ENCODE data around the gene SAFB.
"Not testable (repeated sequence)": the region's sequence is repeated elsewhere in the genome, so short reads cannot be mapped to it uniquely, and the experiment has no call there.

Gene SAFB

DNA sequence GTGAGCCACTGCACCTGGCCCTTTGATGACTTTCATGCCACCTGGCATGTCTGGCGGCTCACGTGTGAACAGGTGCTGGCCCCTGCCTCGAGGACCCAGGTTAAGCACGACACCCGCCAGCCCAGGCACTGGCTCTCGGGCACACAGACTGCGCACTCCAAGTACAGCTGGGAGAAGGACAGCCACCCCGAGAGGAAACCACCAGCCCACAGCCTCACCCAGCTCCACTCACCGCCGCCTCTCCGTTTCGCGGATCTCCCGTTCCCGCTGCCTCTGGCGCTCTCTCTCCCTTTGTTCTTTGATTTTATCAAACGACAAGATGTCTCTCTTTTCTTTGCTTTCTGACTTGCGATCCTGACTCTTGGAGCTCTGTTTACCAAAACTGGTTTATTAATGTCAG, 27.8 kb upstream of the SAFB start:
- DNase-seq (ENCODE audit: low spot score) = no peak

GRCh38 chr19:5595745-5596144, 27.1 kb upstream of the SAFB start:
- no peak for DNase-seq (ENCODE audit: low spot score)

- DNase-seq (ENCODE audit: low spot score) = no peak
Measured at GRCh38 chr19:5600797-5601196, 22.1 kb upstream of the SAFB start.

- DNase-seq (ENCODE audit: low spot score) = no peak
Measured at GRCh38 chr19:5603626-5604025, 19.3 kb upstream of the SAFB start.

DNA sequence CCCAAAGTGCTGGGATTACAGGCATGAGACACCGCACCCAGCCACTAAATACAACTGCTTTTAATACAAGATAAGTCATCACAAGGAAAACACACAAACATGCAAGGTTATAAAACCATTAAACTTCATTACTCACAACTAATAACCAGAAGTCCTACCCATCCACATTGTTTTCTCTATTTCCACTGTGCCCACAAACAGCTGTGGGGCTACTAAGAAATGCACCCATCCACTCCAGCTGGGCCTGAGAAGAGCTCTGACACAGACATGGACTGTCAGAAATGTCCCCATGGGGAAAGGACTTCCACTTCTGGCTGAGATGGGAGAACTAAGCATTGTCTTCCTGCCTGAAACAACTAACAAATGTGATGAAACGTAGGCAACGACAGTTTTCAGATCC, 17.5 kb upstream of the SAFB start:
- no peak for DNase-seq (ENCODE audit: low spot score)

DNA sequence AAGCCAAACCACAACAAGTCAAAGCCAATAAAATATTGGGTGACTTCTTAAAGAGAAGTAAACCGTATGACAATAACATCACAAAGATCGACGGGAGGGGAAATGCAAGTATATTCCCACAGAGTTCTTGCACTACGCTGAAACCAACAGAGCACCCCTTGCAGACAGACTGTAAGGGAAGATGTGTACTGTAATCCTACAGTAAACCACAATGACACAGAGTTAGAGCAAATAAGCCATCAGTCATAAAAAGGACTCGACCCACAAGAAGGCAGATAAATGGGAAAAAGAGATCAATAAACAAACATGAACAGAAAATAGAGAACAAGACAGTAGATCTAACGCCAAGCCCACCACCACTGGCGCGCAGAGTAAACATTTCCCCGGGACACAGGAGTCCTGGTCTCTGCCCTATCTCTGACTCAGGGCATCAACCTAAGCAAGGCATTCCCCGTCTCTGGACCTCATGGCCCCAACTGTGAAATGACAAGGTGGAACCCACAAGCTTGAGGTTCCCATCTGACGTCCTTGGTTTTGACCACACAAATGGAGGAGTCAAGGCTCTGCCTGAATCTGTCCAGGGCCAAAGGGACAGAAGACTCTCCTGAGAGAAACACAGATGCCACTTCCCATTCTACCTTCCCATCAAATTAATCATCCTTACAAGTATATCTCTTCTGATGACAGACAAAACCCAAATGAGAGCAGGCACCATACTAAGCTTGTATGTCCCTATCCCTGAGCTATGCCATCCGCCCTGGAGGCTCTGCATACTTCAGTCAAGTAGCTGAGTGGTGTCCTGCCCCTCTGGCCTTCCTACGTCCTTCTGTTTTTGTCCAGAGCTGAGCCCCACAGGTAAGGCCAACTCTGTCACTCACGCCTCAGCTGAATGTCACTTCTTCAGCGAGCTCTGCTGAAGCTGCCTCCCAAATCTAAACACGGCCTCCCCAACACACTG, 15.3 kb upstream of the SAFB start:
- no peak for DNase-seq (ENCODE audit: low spot score)

DNA sequence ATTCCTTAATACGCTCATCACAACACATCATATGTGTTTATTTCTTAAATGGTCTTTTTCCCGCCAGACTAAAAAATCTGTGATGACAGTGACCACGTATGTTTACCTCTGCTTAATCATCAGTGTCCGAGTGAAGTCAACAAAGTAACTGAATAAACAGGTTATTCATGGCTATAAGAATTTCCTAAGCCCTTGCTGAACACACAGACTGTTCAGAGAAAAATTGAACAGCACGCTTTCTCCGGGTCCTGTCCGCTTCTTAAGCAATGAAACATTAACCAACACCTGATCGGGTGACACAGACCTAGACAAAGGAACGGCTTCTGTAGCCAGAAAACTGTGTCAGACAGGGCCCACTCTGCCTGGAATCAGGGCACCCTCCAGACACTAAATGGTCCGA, 14.6 kb upstream of the SAFB start:
- DNase-seq (ENCODE audit: low spot score) = no peak

DNA sequence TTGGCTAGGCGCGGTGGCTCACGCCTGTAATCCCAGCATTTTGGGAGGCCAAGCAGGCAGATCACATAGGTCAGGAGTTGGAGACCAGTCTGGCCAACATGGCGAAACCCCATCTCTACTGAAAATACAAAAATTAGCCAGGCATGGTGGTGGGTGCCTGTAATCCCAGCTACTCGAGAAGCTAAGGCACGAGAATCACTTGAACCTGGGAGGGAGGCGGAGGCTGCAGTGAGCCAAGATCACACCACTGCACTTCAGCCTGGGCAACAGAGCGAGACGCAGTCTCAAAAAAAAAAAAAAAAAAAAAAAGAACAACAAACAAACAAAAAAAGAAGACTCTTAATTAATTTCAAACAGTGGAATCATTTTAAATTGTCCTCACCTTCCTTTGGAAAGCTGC, 14.1 kb upstream of the SAFB start:
- DNase-seq (ENCODE audit: low spot score) = not testable (repeated sequence)

- no peak for DNase-seq (ENCODE audit: low spot score)
Measured at GRCh38 chr19:5609881-5610448, 12.9 kb upstream of the SAFB start.

DNA sequence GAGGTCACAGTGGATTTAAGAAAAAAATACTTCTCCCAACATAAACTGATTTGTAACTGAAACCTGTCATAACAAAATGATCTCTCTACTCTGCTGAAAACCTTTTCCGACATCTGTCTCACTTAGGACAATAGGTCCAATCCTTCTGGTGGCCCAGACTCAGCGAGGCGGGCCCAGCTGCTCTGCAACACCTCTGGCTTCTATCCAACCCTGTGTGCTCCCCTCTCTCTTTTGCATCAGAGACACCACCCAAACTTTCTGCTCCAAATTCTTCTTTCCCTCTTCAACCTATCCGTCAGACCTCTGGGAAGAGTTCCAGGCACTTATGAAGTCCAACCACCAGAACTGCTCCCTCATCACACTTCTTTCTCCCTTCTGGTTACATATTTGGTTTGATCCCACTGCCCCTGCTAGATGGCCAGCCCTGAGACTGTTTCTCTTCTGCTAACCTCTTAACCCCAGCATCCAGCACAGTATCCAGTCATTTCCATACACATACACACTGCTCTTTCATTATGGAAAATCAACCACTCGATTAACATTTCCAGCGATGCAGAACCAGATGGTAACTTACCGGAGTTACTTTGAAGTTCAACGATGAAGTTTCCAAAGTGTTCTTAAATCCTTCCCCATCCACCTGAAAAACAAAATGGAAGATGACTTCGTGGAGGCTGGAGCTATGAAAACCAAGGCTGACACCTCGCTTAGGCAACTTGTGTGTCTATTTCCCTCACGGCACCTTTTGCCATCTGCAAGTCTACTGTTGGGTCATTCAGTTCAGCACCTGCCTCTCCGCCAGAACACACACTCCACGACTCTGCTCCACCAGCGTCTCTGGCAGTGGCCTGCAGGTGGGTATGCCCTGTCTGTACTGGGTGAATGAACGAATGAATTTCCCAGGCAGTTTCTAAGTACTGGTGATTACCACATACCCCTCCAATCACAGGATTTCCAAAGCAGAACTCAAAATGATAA, 9.7 kb upstream of the SAFB start:
- DNase-seq (ENCODE audit: low spot score) = no peak

DNA sequence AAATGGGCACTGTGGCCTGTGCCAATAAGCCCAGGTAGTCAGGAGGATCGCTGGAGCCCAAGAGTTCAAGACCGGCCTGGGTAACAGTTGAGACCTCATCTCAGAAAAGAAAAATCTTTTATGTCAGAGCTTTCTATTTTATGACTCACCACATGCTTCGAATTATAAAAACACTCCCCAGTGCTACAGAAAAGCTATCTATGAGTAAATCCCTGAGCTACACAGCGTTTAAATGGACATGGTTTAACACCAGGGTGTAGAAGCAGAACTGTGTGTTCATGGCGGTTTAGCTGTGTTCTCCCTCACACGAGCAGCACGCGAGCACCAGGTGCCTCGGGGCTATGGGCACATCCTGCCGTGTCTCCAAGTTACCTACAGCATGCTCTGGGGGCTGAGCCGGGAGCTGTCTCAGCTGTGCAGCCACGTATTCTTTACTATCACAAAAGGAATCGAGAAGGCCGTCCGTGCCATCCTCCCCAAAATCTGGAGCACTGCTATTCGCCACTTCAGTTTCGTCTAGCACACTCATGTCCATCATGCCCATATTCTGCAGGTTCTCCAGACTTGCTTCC, 7.0 kb upstream of the SAFB start:
- no peak for DNase-seq (ENCODE audit: low spot score)

GRCh38 chr19:5617080-5617479, 5.8 kb upstream of the SAFB start:
- DNase-seq (ENCODE audit: low spot score) = no peak

DNA sequence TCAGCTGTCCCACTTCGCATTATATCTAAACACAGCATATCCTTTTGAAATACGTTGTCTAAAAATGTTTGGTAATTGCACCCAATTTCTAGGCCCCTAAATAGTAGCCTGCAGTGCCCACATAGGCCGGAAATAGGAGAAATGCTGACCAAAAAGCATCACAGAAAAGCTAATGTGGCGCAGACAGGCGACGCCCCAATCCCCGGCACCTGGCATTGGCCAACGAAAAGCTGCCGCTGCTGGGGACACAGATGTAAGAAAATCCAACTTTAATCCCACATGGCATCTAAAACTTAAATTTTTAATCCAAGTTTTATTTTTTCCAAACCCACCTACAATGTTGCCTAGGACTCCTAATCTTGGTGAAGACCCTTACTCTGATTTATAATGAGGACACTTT, 4.3 kb upstream of the SAFB start:
- DNase-seq (ENCODE audit: low spot score) = no peak

GRCh38 chr19:5619946-5620345, 2.9 kb upstream of the SAFB start:
- DNase-seq (ENCODE audit: low spot score) = no peak

DNA sequence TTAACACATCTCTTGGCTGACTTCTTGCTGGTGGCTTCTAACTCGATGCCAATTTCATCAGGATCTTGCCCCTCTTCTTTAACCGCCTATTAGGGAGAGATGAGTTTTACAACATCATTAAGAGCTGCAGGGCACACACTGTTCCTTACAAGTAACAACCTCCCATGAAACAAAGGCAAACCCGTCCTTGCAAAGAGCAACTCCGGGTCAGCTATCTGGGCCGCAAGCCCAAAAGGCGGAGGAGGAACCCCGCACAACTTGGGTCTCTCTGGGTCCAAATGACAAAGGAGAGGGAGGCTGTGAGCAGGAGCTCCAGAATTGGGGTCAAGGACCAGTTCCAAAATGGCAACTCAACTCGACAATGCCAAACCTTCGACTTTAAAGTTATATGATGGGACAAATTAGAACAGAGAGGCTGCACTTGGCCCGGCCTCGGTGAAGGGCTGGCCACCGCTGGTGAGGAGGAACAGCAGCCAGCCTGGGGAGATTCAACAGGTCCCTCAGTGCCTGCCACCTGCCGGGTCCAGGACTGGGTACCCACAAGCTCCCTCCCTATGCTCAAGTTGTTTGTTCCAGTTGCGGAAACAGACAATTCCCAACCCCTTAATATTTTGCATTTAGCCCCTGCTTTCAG, 1.5 kb upstream of the SAFB start:
- peak; percentile 60 for DNase-seq (ENCODE audit: low spot score)

DNA sequence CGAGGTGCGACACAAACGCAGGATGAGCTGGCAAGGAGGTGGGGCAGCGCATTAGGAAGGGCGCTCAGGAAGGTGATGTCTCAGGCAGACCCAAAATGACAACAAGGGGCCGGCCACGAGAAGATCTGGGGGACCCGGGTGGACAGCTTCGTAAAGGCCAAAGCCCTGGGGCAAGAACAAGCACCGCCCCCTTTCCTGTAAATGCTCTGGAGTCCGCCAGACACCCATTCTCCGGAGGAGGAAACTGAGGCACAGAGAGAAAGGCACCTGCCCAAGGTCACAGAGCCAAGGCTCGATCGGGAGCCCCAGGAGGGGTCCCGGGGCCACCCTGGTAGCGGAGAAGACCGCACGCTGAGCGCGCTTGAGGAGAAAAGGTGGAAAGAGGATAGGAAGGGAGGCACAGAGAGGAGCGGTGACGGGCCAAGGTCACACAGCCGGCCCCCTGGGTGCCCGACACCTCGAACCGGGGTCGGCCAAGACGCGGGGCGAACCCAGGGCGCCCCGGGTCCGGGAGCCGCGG, 878 bp upstream of the SAFB start:
- DNase-seq (ENCODE audit: low spot score) = no peak

- DNase-seq (ENCODE audit: low spot score) = no peak
Measured at GRCh38 chr19:5623397-5624017, 624 bp downstream of the SAFB start.

DNA sequence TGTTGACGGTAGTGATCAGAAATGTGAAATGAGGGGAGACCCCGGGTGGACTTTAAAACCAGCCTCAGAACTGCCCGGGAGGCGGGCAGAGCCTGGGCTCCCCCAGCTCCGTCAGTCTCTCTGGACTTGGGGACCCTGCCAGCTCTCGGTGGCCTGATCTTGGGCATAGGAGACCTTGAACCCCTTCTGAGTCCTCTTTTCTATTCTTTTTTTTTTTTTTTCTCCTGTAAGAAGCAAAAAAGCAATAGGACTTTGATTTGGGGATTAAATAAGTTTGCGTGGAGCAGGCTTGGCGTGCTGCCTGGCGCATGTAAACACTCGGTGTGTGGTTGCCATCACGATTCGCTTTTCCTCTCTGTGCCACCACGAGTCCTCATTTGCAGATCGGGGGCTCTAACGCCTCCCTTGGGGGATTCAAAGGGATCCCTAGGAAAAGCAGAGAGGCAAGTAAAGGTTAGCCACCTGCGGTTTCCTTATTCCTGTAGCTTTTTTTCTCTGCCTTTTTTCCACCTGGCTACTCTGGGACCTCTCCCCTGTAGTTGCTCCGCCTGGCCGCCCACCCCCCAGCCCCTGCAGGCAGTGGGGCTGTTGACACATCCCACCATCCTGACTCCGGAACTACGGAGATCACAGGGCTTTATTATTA, 1.3 kb downstream of the SAFB start:
- peak; percentile 63 for DNase-seq (ENCODE audit: low spot score)

DNA sequence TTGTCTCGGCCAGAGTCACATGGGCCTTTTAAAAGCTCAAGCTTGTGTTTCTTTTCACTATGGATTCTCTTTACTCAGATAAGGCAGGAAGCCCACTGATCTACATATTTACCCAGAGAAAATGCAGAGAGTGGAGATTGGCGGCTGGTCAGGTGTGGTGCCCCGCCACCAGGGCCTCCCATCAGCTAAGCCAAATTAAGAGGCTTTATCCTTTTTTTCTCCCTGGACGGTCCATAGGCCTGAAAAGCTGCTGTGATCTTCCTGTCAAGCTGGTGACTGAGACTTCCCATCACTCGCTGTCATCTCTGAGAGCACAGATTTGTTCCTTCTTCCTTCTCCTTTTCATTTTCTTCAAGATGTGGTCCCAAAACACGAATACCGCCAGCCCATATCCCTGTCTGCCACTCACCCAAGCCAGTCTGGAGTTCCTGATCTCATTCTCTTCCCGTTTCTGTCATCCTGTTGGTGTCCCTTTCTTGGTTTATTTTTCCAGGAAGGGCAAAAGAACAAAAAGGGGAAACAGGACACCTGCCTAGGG, 1.9 kb downstream of the SAFB start:
- DNase-seq (ENCODE audit: low spot score) = no peak

GRCh38 chr19:5625641-5626040, 2.8 kb downstream of the SAFB start:
- no peak for DNase-seq (ENCODE audit: low spot score)

Data from Ammon's horn (tissue), 1 donor.